ENCODE results near the gene CRY2.
A peak's percentile ranks its signal among the peaks of the same experiment; 100 is the strongest.
"Not testable (repeated sequence)": the region's sequence is repeated elsewhere in the genome, so short reads cannot be mapped to it uniquely, and the experiment has no call there.

The CRY2 gene
- total RNA-seq: 114 to 235 reads per million in 2 donors

- peak; percentile 96 to 100 (median 97) for DNase-seq
These were observed at the start of gene CRY2 for GRCh38 chr11:45846974-45847910. Gene CRY2 (plus strand): TSS chr11:45847475. CDS start chr11:45847491, 16 bp downstream.

DNA sequence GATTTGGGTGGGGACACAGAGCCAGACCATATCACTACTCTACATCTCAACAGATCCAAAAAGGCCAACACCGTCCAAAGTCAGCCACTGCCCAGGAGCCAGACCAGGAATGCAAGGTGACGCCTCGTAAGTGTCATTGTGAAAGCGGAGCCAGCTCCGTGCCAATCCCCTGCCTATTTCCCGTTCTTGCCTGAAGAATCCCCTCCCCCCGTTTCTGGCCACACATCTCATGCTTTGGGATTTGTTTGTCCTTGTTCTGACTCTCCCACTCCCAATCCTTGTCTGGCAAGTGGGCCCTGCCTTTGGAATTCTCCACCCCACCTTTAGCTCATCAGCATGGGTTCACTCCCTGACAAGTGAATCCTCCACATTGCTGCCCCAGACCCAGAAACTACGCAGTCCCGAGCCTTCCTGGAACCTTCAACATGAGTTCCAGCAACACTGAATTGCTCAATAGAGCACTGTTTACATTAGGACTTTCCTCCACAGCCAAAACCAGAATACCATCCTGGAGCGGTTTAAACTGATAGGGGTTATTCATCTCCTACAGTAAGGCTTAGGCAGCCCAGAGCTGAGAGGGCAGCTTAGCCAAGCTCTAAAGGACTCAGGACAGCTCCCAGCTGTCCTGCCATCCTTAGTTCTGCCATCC is 48.4 kb upstream of the CRY2 start:
- no peak for DNase-seq

- no peak for DNase-seq
These were observed 47.7 kb upstream of the CRY2 start for GRCh38 chr11:45799562-45799961.

DNA sequence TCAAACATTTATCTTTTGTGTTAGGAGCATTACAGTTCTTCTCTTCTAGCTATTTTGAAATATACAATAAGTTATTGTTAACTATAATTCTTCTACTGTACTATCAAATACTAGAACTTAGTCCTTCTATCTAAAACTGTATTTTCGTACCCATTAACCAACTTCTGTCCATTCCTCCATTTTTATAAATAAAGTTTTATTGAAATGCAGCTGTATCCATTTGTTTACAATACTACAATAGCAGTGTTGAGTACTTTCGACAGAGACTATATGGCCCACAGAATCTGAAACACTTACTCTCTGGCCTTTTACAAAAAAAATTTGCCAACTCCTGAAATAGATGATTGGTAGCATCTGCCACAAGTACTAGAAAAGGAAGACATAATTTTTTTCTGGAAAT is 47.0 kb upstream of the CRY2 start:
- no peak for DNase-seq

DNA sequence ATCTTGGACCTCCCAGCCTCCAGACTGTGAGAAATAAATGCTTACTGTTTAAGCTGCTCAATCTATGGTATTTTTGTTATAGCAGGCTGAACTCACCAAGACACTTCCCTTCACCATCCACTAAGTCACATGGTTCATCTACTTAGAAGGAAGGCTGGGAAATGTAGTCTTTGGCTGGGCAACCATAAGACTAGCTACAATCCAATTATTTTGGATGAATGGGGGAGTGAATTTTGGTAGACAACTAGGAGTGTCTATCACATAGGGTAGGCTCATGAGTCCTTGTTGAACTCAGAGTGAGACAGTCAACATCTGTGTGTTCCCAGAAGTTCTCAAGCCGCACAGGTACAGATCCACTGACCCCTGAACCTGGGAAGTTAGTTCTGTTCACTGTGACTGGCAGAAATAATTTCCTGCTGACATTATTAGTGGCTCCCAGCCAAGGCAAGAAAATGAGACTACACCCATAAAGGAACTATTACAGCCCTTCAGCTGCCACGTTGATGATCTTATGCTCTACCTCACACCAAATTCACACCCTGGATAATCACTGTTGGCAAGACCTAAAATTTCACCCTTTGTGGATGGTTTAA is 45.5 kb upstream of the CRY2 start:
- DNase-seq: peak in 1 of 5 experiments; percentile 49

GRCh38 chr11:45802531-45803317 is 44.6 kb upstream of the CRY2 start:
- no peak for DNase-seq

DNA sequence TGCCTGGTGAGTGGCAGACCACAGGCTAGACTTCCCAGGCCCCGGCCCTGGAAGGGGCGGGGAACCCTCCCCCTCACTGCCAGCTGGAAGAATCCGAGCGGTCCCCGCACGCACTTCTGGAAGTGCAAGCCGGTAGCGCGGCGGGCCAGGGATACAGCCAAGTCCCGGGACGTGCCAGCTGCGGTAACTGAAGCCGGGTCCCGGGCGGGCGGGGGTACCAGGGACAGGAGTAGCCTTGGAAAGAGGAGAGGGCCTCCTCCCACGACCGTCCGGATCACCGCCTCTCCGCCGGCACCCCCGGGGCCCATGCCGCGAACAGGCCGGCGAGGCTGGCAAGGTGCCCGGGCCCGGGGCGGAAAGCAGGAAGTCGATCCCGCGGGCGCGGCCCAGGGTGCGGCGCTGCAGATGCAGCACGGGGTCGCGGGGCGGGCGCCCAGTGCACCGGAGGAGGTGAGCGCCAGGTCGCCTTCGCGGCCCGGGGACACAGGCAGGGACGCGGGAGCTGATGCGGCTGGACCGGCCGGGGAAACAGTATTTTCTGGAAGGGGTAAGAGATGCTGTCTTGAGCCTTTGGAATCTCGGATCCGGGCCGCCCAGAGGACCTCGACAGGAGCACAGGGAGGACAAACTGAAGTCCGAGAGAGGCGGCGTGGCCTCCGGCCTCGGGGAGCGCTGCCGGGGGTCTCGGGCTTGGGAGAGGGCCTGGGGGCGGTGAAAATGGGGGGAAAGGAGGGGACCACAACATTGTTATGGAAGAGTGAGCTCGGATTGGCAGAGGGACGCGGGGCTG is 43.1 kb upstream of the CRY2 start:
- peak; percentile 30 to 62 (median 52) for DNase-seq

GRCh38 chr11:45804761-45805304 is 42.4 kb upstream of the CRY2 start, which contains the start of gene SLC35C1:
Gene SLC35C1 (plus strand): TSS chr11:45805149. CDS start chr11:45805802, 653 bp downstream.
- DNase-seq: peak; percentile 87 to 96 (median 94)

GRCh38 chr11:45805305-45806071 is 41.8 kb upstream of the CRY2 start:
- no peak for DNase-seq

DNA sequence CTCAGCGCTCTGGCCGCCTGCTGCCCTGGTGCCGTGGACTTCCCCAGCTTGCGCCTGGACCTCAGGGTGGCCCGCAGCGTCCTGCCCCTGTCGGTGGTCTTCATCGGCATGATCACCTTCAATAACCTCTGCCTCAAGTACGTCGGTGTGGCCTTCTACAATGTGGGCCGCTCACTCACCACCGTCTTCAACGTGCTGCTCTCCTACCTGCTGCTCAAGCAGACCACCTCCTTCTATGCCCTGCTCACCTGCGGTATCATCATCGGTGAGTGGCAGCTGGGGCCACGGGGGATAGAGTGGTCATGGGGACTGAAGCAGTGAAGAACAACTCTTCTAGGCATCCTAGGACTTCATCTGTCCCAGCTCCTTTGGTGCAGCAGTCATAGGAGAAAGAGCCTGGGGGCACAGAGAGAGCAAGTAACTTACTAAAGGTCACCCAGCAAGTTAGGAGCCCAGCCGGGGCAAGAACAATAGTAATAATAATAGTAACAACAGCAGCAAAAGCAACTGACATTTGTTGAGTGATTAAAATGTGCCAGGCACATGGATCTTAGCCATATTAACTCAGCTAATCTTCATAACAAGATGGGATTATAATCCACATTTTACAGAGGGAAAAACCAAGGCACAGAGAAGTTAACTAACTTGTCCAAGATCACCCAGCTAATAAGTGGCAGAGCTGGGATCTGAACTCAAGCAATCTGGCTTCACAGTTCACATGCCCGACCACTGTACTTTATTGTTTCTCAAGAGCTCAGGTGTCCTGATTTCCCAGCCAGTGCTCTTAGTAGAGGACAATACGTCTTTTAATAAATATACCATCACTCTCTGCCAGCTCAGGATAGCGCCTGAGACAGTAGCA is 41.0 kb upstream of the CRY2 start:
- DNase-seq: no peak

DNA sequence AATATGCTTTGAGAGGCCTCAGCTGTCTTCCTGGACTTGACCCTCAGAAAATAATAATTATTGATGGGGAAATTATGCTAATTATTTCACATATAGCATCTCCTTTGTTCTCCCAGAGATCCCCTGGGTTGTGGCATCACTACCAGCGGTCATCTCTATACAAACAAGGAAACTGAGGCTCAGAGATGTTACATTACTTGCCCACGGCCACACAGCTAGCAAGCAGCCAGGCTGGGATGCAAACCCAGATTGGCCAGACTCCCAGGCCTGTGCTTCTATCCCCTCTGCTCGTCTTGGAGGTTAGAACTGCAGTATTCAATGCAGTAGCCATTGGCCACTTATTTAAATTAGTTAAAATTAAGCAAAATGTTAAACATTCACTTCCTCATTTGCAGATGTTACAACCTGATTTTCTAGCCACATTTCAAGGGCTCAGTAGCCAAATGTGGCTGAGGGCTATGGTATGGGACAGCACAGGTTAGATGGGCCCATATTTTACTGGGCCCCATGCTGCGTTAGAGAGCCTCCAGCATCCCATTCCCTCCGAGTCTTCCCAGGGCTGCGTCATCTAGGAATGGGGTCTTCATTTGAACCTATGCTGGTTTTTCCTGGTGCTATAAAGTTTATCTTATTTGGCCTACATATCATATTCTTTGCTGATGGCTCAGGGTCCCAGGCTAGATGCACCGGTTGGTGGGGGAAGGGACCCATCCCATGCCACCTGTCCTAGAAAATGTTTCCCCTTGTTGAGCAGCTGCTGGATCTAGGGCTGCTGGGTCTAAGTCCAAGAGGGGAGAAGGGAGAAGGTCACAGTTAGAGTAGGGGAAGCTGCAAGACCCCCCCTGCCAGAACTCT is 40.1 kb upstream of the CRY2 start:
- DNase-seq: no peak

DNA sequence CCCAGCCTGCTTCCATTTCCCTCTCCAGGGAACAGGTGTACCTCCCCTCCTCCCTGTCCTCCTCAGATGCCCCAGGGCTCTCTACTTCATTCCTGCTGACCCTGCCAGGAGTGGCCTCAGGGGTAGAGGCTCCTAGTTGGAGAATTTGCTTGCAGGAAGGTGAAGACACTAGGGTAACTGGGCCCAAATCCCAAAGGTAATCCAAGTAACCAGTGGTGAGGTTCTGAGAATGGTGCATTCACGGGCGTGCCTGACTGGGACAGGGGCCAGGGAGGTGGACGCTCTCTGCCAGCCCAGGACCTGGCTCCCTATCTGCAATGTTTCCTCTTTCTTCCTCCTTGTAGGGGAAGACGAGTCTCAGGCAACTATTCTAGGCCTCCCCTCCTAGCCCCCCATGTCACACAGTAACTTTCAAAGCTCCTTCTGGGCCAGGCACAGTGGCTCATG is 39.5 kb upstream of the CRY2 start:
- DNase-seq: no peak

DNA sequence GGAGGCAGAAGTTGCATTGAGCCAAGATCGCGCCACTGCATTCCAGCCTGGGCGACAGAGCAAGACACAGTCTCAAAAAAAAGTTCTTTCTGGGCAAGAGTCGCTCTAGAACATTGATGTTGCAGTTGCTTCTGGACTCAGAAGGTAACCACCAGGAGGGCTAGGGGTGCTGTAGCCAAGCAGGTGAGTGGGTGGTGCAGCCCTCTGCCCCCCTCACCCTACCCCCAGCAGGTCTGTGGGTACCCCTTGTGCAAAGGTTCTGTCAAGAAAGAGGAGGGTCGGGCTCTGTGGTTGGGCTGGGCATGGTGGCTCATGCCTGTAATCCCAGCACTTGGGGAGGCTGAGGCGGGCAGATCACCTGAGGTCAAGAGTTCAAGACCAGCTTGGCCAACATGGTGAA is 38.8 kb upstream of the CRY2 start:
- not testable (repeated sequence) for DNase-seq

- DNase-seq: peak in 1 of 5 experiments; percentile 34
These were observed 37.5 kb upstream of the CRY2 start for GRCh38 chr11:45809456-45810395.

- DNase-seq: no peak
These were observed 36.7 kb upstream of the CRY2 start for GRCh38 chr11:45810431-45811108.

DNA sequence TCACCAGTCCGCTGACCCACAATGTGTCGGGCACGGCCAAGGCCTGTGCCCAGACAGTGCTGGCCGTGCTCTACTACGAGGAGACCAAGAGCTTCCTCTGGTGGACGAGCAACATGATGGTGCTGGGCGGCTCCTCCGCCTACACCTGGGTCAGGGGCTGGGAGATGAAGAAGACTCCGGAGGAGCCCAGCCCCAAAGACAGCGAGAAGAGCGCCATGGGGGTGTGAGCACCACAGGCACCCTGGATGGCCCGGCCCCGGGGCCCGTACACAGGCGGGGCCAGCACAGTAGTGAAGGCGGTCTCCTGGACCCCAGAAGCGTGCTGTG is 36.2 kb upstream of the CRY2 start:
- DNase-seq: no peak

Measured in T-helper 2 cell (primary cell).